LNCaP clone FGC (cell line): ENCODE results near the gene ALB.

ENCODE experiments used
- DNase-seq: peaks from one replicate; pipeline ENCODE4 v3.0.0-alpha.2; 2011; ENCODE audit warnings: low read depth
- H3K4me3 ChIP-seq: 2 replicates; pipeline ENCODE4 v1.5.1; 2011; ENCODE audit warnings: mild to moderate bottlenecking, low read depth, low read length, control low read depth
- CTCF ChIP-seq: IDR thresholded peaks from 2 replicates; pipeline ENCODE4 v1.5.1; 2012; ENCODE audit warnings: mild to moderate bottlenecking; ENCODE audit not compliant: control insufficient read depth, insufficient read depth; ENCODE audit errors: extremely low read depth

Gene ALB

GRCh38 chr4:73419106-73420038, 15.3 kb downstream of the ALB start:
- TF ChIP-seq CTCF: no peak
- no peak for DNase-seq
- no peak overlapping the region for H3K4me3 ChIP-seq

GRCh38 chr4:73420615-73421014, 16.5 kb downstream of the ALB start:
- no peak overlapping the region for H3K4me3 ChIP-seq
- no peak for DNase-seq
- TF ChIP-seq CTCF: no peak

GRCh38 chr4:73421708-73422457, 17.8 kb downstream of the ALB start:
- TF ChIP-seq CTCF: no peak
- no peak for DNase-seq
- H3K4me3 ChIP-seq: no peak overlapping the region

- H3K4me3 ChIP-seq: no peak overlapping the region
- TF ChIP-seq CTCF: no peak
- DNase-seq: no peak
Observed at GRCh38 chr4:73422458-73422752, 18.3 kb downstream of the ALB start.

GRCh38 chr4:73423184-73423583, 19.1 kb downstream of the ALB start:
- no peak for TF ChIP-seq CTCF
- no peak for DNase-seq
- H3K4me3 ChIP-seq: no peak overlapping the region

GRCh38 chr4:73426666-73427065, 22.6 kb downstream of the ALB start:
- DNase-seq: no peak
- no peak overlapping the region for H3K4me3 ChIP-seq
- TF ChIP-seq CTCF: no peak
